Gastroesophageal sphincter (tissue), 3 donors: ENCODE data around the gene RHEX.

Experiments used
- CTCF ChIP-seq, 4 experiments: fragments of 200-600 bp in 2 of 4; fragments of 450-650 bp in 2 of 4; sonication (generic) in 1 of 4; IDR thresholded peaks; one replicate each; pipeline ENCODE4 v1.5.1; 2017 to 2019; ENCODE audit warnings: antibody characterized with exemption in 4 of 4, mild to moderate bottlenecking in 2 of 4, moderate library complexity in 2 of 4
- POLR2AphosphoS5 ChIP-seq: sonication (generic); formaldehyde crosslinking; IDR thresholded peaks from one replicate; pipeline ENCODE4 v1.6.1; 2017; ENCODE audit warnings: antibody characterized with exemption

- TF ChIP-seq CTCF (IDR thresholded peaks at IDR 0.05) (no peak), POLR2AphosphoS5 (no peak)
These were observed 74.4 kb downstream of the RHEX start for GRCh38 chr1:206127336-206127735.
